ENCODE data around the gene SIN3A. TPM values are rescaled to one million over a fixed set of nuclear protein-coding genes. Genes with fewer than 3 reads are reported as not detected.

The SIN3A gene
- total RNA-seq, 1 experiment from 2014 or later: 64.4 TPM

DNA sequence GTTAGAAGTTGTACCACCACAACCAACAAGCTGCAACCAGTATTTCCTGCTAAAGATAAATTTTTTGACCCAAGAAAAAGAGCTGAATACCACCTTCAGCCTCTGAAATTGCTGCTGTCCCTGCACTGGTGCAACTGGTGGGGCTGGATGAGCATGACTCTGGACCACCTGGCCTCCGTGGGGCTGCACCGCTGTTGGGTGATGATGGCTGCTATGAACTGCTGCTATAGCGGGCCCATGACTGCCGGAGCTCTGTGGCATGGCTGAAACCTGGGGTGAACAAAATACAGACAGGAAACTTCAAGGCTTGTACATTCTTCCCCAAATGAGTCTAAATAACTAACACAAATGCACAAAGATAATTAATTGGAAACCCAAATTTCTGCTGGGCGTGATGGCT lies 28.9 kb downstream of the SIN3A start:
- TF ChIP-seq, protein P1, sequence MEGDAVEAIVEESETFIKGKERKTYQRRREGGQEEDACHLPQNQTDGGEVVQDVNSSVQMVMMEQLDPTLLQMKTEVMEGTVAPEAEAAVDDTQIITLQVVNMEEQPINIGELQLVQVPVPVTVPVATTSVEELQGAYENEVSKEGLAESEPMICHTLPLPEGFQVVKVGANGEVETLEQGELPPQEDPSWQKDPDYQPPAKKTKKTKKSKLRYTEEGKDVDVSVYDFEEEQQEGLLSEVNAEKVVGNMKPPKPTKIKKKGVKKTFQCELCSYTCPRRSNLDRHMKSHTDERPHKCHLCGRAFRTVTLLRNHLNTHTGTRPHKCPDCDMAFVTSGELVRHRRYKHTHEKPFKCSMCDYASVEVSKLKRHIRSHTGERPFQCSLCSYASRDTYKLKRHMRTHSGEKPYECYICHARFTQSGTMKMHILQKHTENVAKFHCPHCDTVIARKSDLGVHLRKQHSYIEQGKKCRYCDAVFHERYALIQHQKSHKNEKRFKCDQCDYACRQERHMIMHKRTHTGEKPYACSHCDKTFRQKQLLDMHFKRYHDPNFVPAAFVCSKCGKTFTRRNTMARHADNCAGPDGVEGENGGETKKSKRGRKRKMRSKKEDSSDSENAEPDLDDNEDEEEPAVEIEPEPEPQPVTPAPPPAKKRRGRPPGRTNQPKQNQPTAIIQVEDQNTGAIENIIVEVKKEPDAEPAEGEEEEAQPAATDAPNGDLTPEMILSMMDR (IDR thresholded peaks at IDR 0.05; ENCODE audit: insufficient read depth in 1 of 2, low read depth in 1 of 2, low read length in 1 of 2, severe bottlenecking in 1 of 2, unreplicated experiment in 1 of 2): no peak
- ChIA-PET CTCF (interaction anchor here (0.6 kb wide), 1 partner anchor 20 kb away, joined by 3 read pairs; no protein-coding TSS in a partner anchor), POLR2A (no interaction called here)
- Histone ChIP-seq H3K36me3 (ENCODE audit: control insufficient read depth, insufficient read depth, low read length) (no peaks in the 10 kb centered on the region), H3K4me1 (no peaks in the 10 kb centered on the region), H3K9me3 (no peaks in the 10 kb centered on the region), H3K27me3 (replicated peaks; ENCODE audit: control insufficient read depth, insufficient read depth, low read length) (no peaks in the 10 kb centered on the region), H3K4me3 (ENCODE audit: low read depth, low read length) (no peak overlapping the region)
- intact Hi-C loops (cut with micrococcal nuclease; ENCODE audit: unreplicated experiment): no loop called here
- Mint-ChIP-seq H3K9me3 (ENCODE audit: unreplicated experiment) (no peaks in the 10 kb centered on the region), H3K27ac (ENCODE audit: unreplicated experiment) (no peak overlapping the region), H3K4me1 (ENCODE audit: low read depth, unreplicated experiment) (no peaks in the 10 kb centered on the region), H3K36me3 (ENCODE audit: insufficient read depth, unreplicated experiment) (peaks cover 47% of the 10 kb centered on the region), H3K4me3 (ENCODE audit: unreplicated experiment) (no peak overlapping the region), H3K27me3 (ENCODE audit: insufficient read depth, unreplicated experiment) (no peaks in the 10 kb centered on the region)
- DNase-seq: no peak
- no TSS peak for BruUV-seq (replicated peaks)

DNA sequence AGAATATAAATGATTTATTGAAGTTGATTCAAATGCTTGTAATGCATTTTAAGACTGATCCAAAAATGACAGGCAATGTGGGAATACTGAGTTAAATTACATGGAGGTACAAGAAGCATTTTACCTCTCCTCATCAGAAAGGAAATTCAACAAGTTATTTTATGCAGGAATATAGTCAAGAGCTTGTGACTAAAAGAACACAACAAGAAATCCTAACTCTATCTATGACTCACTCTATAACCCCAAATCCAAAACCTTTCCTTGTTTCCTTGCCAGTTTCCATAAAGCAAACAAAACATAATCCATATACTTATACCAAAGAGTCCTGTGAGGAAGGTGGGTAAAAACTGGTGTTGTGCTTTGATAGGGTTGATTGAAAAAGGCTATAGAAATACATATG lies 30.8 kb downstream of the SIN3A start:
- Mint-ChIP-seq H3K9me3 (ENCODE audit: unreplicated experiment) (no peaks in the 10 kb centered on the region), H3K4me1 (ENCODE audit: low read depth, unreplicated experiment) (no peaks in the 10 kb centered on the region), H3K27me3 (ENCODE audit: insufficient read depth, unreplicated experiment) (no peaks in the 10 kb centered on the region), H3K4me3 (ENCODE audit: unreplicated experiment) (no peak overlapping the region), H3K27ac (ENCODE audit: unreplicated experiment) (no peak overlapping the region), H3K36me3 (ENCODE audit: insufficient read depth, unreplicated experiment) (peaks cover 47% of the 10 kb centered on the region)
- DNase-seq: no peak
- no TSS peak for BruUV-seq (replicated peaks)
- H3K4me1 ChIP-seq: no peaks in the 10 kb centered on the region
- no peaks in the 10 kb centered on the region for H3K9me3 ChIP-seq
- CTCF ChIA-PET: no interaction called here
- POLR2A ChIA-PET: no interaction called here
- H3K27me3 ChIP-seq (replicated peaks; ENCODE audit: control insufficient read depth, insufficient read depth, low read length): no peaks in the 10 kb centered on the region
- H3K36me3 ChIP-seq (ENCODE audit: control insufficient read depth, insufficient read depth, low read length): no peaks in the 10 kb centered on the region
- no peak overlapping the region for H3K4me3 ChIP-seq (ENCODE audit: low read depth, low read length)
- intact Hi-C loops (cut with micrococcal nuclease; ENCODE audit: unreplicated experiment): no loop called here
- TF ChIP-seq, protein P1 (IDR thresholded peaks at IDR 0.05; ENCODE audit: insufficient read depth in 1 of 2, low read depth in 1 of 2, low read length in 1 of 2, severe bottlenecking in 1 of 2, unreplicated experiment in 1 of 2): no peak

GRCh38 chr15:75416584-75416983 lies 34.9 kb downstream of the SIN3A start:
- H3K4me1 ChIP-seq: no peaks in the 10 kb centered on the region
- no peak for DNase-seq
- H3K9me3 Mint-ChIP-seq (ENCODE audit: unreplicated experiment): no peaks in the 10 kb centered on the region
- intact Hi-C loops (cut with micrococcal nuclease; ENCODE audit: unreplicated experiment): no loop called here
- peaks cover 64% of the 10 kb centered on the region for H3K36me3 Mint-ChIP-seq (ENCODE audit: insufficient read depth, unreplicated experiment)
- BruUV-seq (replicated peaks): no TSS peak
- ChIA-PET POLR2A (no interaction called here), CTCF (interaction anchor here (0.6 kb wide), 1 partner anchor 268 kb away, joined by 4 read pairs; no protein-coding TSS in a partner anchor)
- no peak overlapping the region for H3K27ac Mint-ChIP-seq (ENCODE audit: unreplicated experiment)
- H3K9me3 ChIP-seq: no peaks in the 10 kb centered on the region
- H3K27me3 ChIP-seq (replicated peaks; ENCODE audit: control insufficient read depth, insufficient read depth, low read length): no peaks in the 10 kb centered on the region
- H3K4me3 ChIP-seq (ENCODE audit: low read depth, low read length): no peak overlapping the region
- no peaks in the 10 kb centered on the region for H3K4me1 Mint-ChIP-seq (ENCODE audit: low read depth, unreplicated experiment)
- H3K36me3 ChIP-seq (ENCODE audit: control insufficient read depth, insufficient read depth, low read length): peaks cover 2% of the 10 kb centered on the region
- H3K27me3 Mint-ChIP-seq (ENCODE audit: insufficient read depth, unreplicated experiment): no peaks in the 10 kb centered on the region
- TF ChIP-seq, protein P1 (IDR thresholded peaks at IDR 0.05; ENCODE audit: insufficient read depth in 1 of 2, low read depth in 1 of 2, low read length in 1 of 2, severe bottlenecking in 1 of 2, unreplicated experiment in 1 of 2): no peak
- H3K4me3 Mint-ChIP-seq (ENCODE audit: unreplicated experiment): no peak overlapping the region
